B cell (primary cell): ENCODE measurements around the gene VPREB1. TPM values are rescaled to one million over a fixed set of nuclear protein-coding genes. Genes with fewer than 3 reads are reported as not detected.

ENCODE experiments used
- ATAC-seq: fragments of 200-7000 bp; cut with Tn5 transposase; one replicate; pipeline ENCODE4 v1.10.0; 2021; ENCODE audit warnings: low read depth, mild to moderate bottlenecking, moderate number of reproducible peaks, moderate library complexity
- CTCF ChIA-PET: fragments of 350-600 bp; sonication (Branson Sonifier 250); formaldehyde crosslinking; loops from one replicate; lab custom pipeline; 2021; ENCODE audit warnings: antibody characterized with exemption, inconsistent platforms; lab: Charles Lee
- POLR2A ChIA-PET: fragments of 350-600 bp; sonication (Branson Sonifier 250); formaldehyde crosslinking; loops from one replicate; lab custom pipeline; 2021; ENCODE audit warnings: antibody characterized with exemption; lab: Charles Lee
- DNase-seq: peaks from one replicate; pipeline ENCODE4 v3.0.0; 2013
- H2AFZ ChIP-seq: 2 replicates; pipeline ENCODE4 v1.6.1; 2012; ENCODE audit warnings: mild to moderate bottlenecking, low read depth, low read length; ENCODE audit not compliant: insufficient read depth, poor library complexity, severe bottlenecking
- H3K27ac ChIP-seq, 2 donors: 1 replicate in 1 of 2; 2 replicates in 1 of 2; pipeline ENCODE4 v1.5.1; 2012 to 2013; ENCODE audit warnings: low read length in 2 of 2, mild to moderate bottlenecking in 2 of 2, moderate library complexity in 1 of 2
- H3K27me3 ChIP-seq, 4 experiments: fragments of 200-600 bp in 1 of 4; sonication (generic) in 1 of 4; replicated peaks in 1 of 4; 1 replicate in 2 of 4; 2 replicates in 2 of 4; pipeline versions ENCODE4 v1.6.1 to v1.7.0; 2013 to 2016; ENCODE audit warnings: low read length in 3 of 4, mild to moderate bottlenecking in 2 of 4, mixed read lengths in 1 of 4, moderate library complexity in 1 of 4; ENCODE audit not compliant: insufficient read depth in 4 of 4, control insufficient read depth in 3 of 4; ENCODE audit errors: control extremely low read depth in 1 of 4
- H3K36me3 ChIP-seq, 2 experiments: replicated peaks in 1 of 2; 1 replicate in 1 of 2; 2 replicates in 1 of 2; pipeline versions ENCODE4 v1.6.1 to v1.7.1; 2013; ENCODE audit warnings: low read length in 1 of 2; ENCODE audit not compliant: insufficient read depth in 2 of 2, control insufficient read depth in 1 of 2; ENCODE audit errors: control extremely low read depth in 1 of 2, extremely low read depth in 1 of 2
- H3K4me1 ChIP-seq, 2 donors: fragments of 200-600 bp in 1 of 2; sonication (generic) in 1 of 2; 1 replicate in 1 of 2; 2 replicates in 1 of 2; pipeline versions ENCODE4 v1.5.1 to v1.6.1; 2013 to 2017; ENCODE audit warnings: low read length in 2 of 2; ENCODE audit not compliant: control insufficient read depth in 2 of 2, insufficient read depth in 2 of 2
- H3K4me2 ChIP-seq: replicated peaks from 2 replicates; pipeline ENCODE3; 2012; ENCODE audit warnings: mild to moderate bottlenecking, low read depth, low read length; ENCODE audit not compliant: poor library complexity, severe bottlenecking
- H3K4me3 ChIP-seq, 5 experiments: fragments of 200-600 bp in 1 of 5; sonication (generic) in 1 of 5; 1 replicate in 3 of 5; 2 replicates in 2 of 5; pipeline versions ENCODE4 v1.5.1 to v1.7.0; 2011 to 2016; ENCODE audit warnings: low read length in 4 of 5, mild to moderate bottlenecking in 4 of 5, low read depth in 2 of 5, control low read depth in 1 of 5, moderate library complexity in 1 of 5; ENCODE audit not compliant: insufficient read depth in 1 of 5; ENCODE audit errors: control extremely low read depth in 1 of 5, extremely low read depth in 1 of 5
- H3K79me2 ChIP-seq: fragments of 200-600 bp; sonication (generic); one replicate; pipeline ENCODE4 v1.6.0; 2016; ENCODE audit warnings: low read length; ENCODE audit not compliant: control insufficient read depth, insufficient read depth
- H3K9ac ChIP-seq: fragments of 200-600 bp; sonication (generic); 2 replicates; pipeline ENCODE4 v1.6.1; 2017; ENCODE audit warnings: mild to moderate bottlenecking, low read length, moderate library complexity
- H3K9me3 ChIP-seq, 3 donors: one replicate each; pipeline versions ENCODE4 v1.6.1 to v1.7.1; 2013; ENCODE audit warnings: low read length in 2 of 3; ENCODE audit not compliant: control insufficient read depth in 2 of 3, insufficient read depth in 1 of 3; ENCODE audit errors: control extremely low read depth in 1 of 3
- H4K20me1 ChIP-seq: 2 replicates; pipeline ENCODE4 v1.6.0; 2012; ENCODE audit warnings: mild to moderate bottlenecking, low read length; ENCODE audit not compliant: insufficient read depth, control insufficient read depth, poor library complexity, severe bottlenecking
- H3K27ac Mint-ChIP-seq: one replicate; pipeline ENCODE4 v1.8.0; 2021; ENCODE audit warnings: mixed read lengths
- H3K27me3 Mint-ChIP-seq: one replicate; pipeline ENCODE4 v1.8.0; 2021; ENCODE audit warnings: mixed read lengths
- H3K4me1 Mint-ChIP-seq: one replicate; pipeline ENCODE4 v1.8.0; 2021; ENCODE audit warnings: mixed read lengths
- H3K4me3 Mint-ChIP-seq: one replicate; pipeline ENCODE4 v1.8.0; 2021; ENCODE audit warnings: mixed read lengths
- H3K9me3 Mint-ChIP-seq: one replicate; pipeline ENCODE4 v1.8.0; 2022; ENCODE audit warnings: mixed read lengths; ENCODE audit not compliant: insufficient read depth
- EZH2 ChIP-seq: IDR thresholded peaks from 2 replicates; pipeline ENCODE4 v1.6.1; 2012; ENCODE audit warnings: borderline replicate concordance, low read depth, mild to moderate bottlenecking, moderate library complexity, low read length; ENCODE audit not compliant: insufficient read depth, poor library complexity, severe bottlenecking
- WGBS: methylation state at CpG from one replicate; pipeline ENCODE4 v1.1.5; 2013; ENCODE audit warnings: missing lambda C conversion rate; ENCODE audit not compliant: insufficient coverage; 5-methylcytosine and 5-hydroxymethylcytosine counted together
- intact Hi-C: fragments of 100-400 bp; cut with micrococcal nuclease; formaldehyde crosslinking; loops from one replicate; pipeline ENCODE4 v1.10.0; 2022
- polyA plus RNA-seq: library from polyadenylated mRNA; depleted of rRNA; stranded (reverse); fragments of >200 nt; gene quantifications from 2 replicates; pipeline ENCODE4 v1.2.3, GENCODE V29; 2012
- total RNA-seq, 2 donors: library from RNA; stranded (reverse); fragments of 120-200 nt in 1 of 2; gene quantifications; 1 replicate in 1 of 2; 2 replicates in 1 of 2; pipeline versions ENCODE4 v1.2.3 to v1.2.4, GENCODE V29; 2013 to 2022
- TF ChIP-seq, protein P1 (sequence below): fragments of 200-600 bp; IDR thresholded peaks from one replicate; pipeline ENCODE4 v1.8.0; 2022; ENCODE audit warnings: antibody characterized with exemption, mild to moderate bottlenecking

Gene VPREB1
- total and polyA plus RNA-seq, 2 donors (not counting 1 experiment from before 2014, with no cell fraction given), result 1.2 TPM; not detected in 1

DNA sequence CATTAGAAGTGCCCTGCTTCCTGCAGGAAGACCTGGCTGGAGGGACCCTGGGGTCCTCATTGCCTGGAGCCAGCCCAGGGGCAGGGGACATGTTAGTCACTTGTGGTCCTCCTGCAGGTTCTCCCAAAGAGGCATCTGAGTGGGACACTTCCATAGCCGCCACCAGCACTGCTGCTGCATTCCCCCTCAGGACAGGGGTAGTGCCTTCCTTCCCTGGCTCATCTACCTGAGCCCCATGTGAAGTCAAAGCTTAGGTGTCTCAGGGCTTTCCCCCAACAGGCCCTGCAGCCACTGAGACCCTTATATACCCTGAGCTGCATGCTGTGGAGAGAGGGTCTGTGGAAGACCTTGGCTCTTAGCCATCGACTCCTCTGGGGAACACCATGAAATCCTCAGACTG is 45.0 kb upstream of the VPREB1 start:
- CTCF ChIA-PET, result interaction anchor here (1.3 to 6.4 kb wide), 12 partner anchors 8 to 169 kb away, joined by 3 to 111 read pairs (median 22); no protein-coding TSS in a partner anchor
- 100% methylated on average over 2 of the region's 2 CpGs for WGBS
- no peak overlapping the region for H2AFZ ChIP-seq
- Mint-ChIP-seq H3K4me3 (no peak overlapping the region), H3K9me3 (no peaks in the 10 kb centered on the region), H3K27ac (no peak overlapping the region), H3K27me3 (no peaks in the 10 kb centered on the region), H3K4me1 (peaks cover 68% of the 10 kb centered on the region)
- peaks cover 60 to 66% of the 10 kb centered on the region in 2 donors for H3K4me1 ChIP-seq
- DNase-seq, result no peak
- H3K4me3 ChIP-seq, result no peak overlapping the region
- H3K27me3 ChIP-seq, result no peaks in the 10 kb centered on the region
- no peak overlapping the region for H3K4me2 ChIP-seq
- TF ChIP-seq EZH2, result no peak
- TF ChIP-seq, protein P1, sequence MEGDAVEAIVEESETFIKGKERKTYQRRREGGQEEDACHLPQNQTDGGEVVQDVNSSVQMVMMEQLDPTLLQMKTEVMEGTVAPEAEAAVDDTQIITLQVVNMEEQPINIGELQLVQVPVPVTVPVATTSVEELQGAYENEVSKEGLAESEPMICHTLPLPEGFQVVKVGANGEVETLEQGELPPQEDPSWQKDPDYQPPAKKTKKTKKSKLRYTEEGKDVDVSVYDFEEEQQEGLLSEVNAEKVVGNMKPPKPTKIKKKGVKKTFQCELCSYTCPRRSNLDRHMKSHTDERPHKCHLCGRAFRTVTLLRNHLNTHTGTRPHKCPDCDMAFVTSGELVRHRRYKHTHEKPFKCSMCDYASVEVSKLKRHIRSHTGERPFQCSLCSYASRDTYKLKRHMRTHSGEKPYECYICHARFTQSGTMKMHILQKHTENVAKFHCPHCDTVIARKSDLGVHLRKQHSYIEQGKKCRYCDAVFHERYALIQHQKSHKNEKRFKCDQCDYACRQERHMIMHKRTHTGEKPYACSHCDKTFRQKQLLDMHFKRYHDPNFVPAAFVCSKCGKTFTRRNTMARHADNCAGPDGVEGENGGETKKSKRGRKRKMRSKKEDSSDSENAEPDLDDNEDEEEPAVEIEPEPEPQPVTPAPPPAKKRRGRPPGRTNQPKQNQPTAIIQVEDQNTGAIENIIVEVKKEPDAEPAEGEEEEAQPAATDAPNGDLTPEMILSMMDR, result no peak
- H3K27ac ChIP-seq, result no peak overlapping the region
- H3K79me2 ChIP-seq, result no peaks in the 10 kb centered on the region
- H3K36me3 ChIP-seq, result no peaks in the 10 kb centered on the region
- H3K9me3 ChIP-seq, result peaks cover 0 to 11% (median 0%) of the 10 kb centered on the region in 3 donors
- H4K20me1 ChIP-seq, result no peaks in the 10 kb centered on the region
- POLR2A ChIA-PET, result no interaction called here
- no peak for ATAC-seq
- no peak overlapping the region for H3K9ac ChIP-seq
- intact Hi-C loops, result loop anchor here (10.0 kb wide), 1 partner anchor 385 kb away; no protein-coding TSS in a partner anchor

DNA sequence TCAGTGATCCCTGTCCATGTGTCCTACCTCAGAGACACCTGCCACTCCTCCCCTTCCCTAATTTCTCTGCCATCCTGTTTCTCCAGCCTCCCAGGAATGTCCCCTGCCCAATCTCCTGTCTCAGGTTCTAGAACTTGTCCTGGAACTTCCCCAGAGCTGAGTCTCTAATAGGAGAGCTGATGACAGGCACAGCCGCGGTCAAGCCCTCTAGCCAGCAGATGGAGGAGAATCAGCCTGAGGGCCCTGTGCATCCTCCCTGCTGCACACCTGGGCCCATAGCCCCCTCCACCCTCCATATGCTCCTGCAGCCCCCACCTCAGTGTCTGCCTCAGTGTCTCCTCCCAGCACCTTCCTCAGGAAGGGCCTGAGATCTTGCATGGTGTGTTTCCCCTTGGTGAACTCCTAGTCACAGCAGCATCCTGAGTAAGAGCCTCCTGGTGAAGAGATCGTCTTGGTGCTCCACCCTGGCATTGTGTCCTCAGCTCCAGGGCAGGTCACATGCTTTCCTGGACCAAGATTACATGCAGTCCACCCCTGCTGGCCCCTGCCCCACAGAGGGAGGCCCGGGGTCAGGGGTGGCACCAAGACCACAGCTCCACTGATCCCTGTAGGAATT is 43.9 kb upstream of the VPREB1 start:
- DNase-seq, result no peak
- Mint-ChIP-seq H3K27me3 (no peaks in the 10 kb centered on the region), H3K4me3 (no peak overlapping the region), H3K9me3 (no peaks in the 10 kb centered on the region), H3K4me1 (peaks cover 61% of the 10 kb centered on the region), H3K27ac (peak overlapping the region; percentile 71)
- H4K20me1 ChIP-seq, result no peaks in the 10 kb centered on the region
- no peak overlapping the region for H3K27ac ChIP-seq
- peak overlapping the region; percentile 48 for H3K4me2 ChIP-seq
- H3K36me3 ChIP-seq, result no peaks in the 10 kb centered on the region
- no peaks in the 10 kb centered on the region for H3K27me3 ChIP-seq
- H2AFZ ChIP-seq, result no peak overlapping the region
- intact Hi-C loops, result loop anchor here (10.0 kb wide), 1 partner anchor 384 kb away; no protein-coding TSS in a partner anchor
- peaks cover 0 to 11% (median 0%) of the 10 kb centered on the region in 3 donors for H3K9me3 ChIP-seq
- H3K9ac ChIP-seq, result no peak overlapping the region
- peaks cover 58 to 60% of the 10 kb centered on the region in 2 donors for H3K4me1 ChIP-seq
- 46% methylated on average over 4 of the region's 4 CpGs for WGBS
- POLR2A ChIA-PET, result interaction anchor here (0.7 to 1.9 kb wide), 6 partner anchors 39 to 869 kb away, joined by 3 to 5 read pairs (median 3); partner anchors contain the start of gene GNAZ
- H3K4me3 ChIP-seq, result no peak overlapping the region
- no peak for ATAC-seq
- no peak for TF ChIP-seq EZH2
- TF ChIP-seq, protein P1, result no peak
- H3K79me2 ChIP-seq, result no peaks in the 10 kb centered on the region
- CTCF ChIA-PET, result interaction anchor here (0.7 to 6.4 kb wide), 29 partner anchors 7 to 757 kb away, joined by 3 to 111 read pairs (median 8); no protein-coding TSS in a partner anchor
